Activated naive CD4-positive, alpha-beta T cell treated with Interleukin-2 at 50 U/mL for 16 hours (primary cell): ENCODE data around the gene CLDN4.
"Not testable (repeated sequence)": the region's sequence is repeated elsewhere in the genome, so short reads cannot be mapped to it uniquely, and the experiment has no call there.

Experiments
- DNase-seq: peaks from one replicate; pipeline ENCODE4 v3.0.0-alpha.2; 2020

The CLDN4 gene, protein sequence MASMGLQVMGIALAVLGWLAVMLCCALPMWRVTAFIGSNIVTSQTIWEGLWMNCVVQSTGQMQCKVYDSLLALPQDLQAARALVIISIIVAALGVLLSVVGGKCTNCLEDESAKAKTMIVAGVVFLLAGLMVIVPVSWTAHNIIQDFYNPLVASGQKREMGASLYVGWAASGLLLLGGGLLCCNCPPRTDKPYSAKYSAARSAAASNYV

DNA sequence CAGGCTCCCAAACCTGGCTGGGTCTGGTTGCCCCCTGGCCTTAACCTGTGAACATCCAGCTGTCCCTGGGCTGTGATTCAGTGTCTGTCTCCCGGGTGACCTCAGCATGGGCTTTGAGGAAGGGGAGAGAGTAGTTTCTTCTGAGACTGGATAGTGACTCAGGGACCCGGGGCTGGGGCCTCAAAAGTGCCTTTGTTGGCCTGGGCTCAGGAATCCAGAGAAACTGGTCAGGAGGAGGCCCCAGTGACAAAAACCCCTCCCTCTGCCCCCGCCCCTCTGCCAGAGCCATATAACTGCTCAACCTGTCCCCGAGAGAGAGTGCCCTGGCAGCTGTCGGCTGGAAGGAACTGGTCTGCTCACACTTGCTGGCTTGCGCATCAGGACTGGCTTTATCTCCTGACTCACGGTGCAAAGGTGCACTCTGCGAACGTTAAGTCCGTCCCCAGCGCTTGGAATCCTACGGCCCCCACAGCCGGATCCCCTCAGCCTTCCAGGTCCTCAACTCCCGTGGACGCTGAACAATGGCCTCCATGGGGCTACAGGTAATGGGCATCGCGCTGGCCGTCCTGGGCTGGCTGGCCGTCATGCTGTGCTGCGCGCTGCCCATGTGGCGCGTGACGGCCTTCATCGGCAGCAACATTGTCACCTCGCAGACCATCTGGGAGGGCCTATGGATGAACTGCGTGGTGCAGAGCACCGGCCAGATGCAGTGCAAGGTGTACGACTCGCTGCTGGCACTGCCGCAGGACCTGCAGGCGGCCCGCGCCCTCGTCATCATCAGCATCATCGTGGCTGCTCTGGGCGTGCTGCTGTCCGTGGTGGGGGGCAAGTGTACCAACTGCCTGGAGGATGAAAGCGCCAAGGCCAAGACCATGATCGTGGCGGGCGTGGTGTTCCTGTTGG is at the start of gene CLDN4:
Gene CLDN4 (plus strand): TSS at position 316 of the 903 bp plus-strand sequence. CDS start 206 bp downstream, at position 522.
- no peak for DNase-seq

- DNase-seq: no peak
Measured at GRCh38 chr7:73786588-73786987, 44.2 kb upstream of the CLDN4 start.

GRCh38 chr7:73787786-73788048 is 43.1 kb upstream of the CLDN4 start:
- DNase-seq: not testable (repeated sequence)

- DNase-seq: no peak
Measured at GRCh38 chr7:73789051-73789450, 41.7 kb upstream of the CLDN4 start.

- not testable (repeated sequence) for DNase-seq
Measured at GRCh38 chr7:73791170-73791690, 39.6 kb upstream of the CLDN4 start.

- not testable (repeated sequence) for DNase-seq
Measured at GRCh38 chr7:73795188-73795587, 35.6 kb upstream of the CLDN4 start.

DNA sequence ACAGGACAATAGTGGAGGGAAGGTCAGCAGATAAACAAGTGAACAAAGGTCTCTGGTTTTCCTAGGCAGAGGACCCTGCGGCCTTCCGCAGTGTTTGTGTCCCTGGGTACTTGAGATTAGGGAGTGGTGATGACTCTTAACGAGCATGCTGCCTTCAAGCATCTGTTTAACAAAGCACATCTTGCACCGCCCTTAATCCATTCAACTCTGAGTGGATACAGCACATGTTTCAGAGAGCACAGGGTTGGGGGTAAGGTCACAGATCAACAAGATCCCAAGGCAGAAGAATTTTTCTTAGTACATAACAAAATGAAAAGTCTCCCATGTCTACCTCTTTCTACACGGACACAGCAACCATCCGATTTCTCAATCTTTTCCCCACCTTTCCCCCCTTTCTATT is 34.1 kb upstream of the CLDN4 start:
- not testable (repeated sequence) for DNase-seq

GRCh38 chr7:73797176-73797575 is 33.6 kb upstream of the CLDN4 start:
- not testable (repeated sequence) for DNase-seq

DNA sequence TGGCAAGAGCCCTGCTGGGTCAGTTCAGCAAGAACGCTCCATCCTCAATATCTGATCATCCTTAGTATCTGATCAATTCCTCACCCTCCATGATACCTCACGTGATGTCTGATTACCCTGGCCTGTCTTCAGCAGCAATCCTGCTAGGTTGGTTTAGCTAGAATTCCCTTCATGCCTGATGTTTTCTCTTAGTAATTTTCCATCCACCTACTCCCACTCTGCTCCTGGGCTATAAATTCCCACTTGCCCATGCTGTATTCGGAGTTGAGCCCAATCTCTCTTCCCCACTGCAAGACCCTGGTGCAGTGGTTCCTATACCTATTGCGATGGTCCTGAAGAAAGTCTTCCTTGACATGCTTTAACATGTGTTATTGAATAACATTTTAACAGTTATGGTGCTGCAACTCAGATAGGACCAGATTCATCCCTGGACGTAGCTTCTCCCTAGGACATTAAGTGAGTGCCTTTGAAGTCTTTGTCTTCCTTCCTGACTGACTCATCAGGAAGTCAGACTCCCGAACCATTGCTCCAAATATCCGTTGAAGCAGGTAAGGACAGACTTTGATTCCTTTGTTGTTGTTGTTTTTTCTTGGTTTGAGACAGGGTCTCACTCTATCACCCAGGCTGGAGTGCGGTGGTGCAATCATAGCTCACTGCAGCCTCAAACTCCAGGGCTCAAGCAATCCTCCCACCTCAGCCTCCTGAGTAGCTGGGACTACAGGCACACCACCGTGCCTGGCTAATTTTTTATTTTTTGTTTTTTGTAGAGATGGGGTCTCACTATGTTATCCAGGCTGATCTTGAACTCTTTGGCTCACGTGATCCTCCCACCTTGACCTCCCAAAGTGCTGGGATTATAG is 31.3 kb upstream of the CLDN4 start:
- DNase-seq: no peak

GRCh38 chr7:73801577-73801976 is 29.2 kb upstream of the CLDN4 start:
- no peak for DNase-seq

GRCh38 chr7:73802459-73802858 is 28.3 kb upstream of the CLDN4 start:
- DNase-seq: no peak

- DNase-seq: no peak
Measured at GRCh38 chr7:73809467-73809951, 21.3 kb upstream of the CLDN4 start.

GRCh38 chr7:73810998-73811360 is 19.8 kb upstream of the CLDN4 start:
- DNase-seq: no peak

DNA sequence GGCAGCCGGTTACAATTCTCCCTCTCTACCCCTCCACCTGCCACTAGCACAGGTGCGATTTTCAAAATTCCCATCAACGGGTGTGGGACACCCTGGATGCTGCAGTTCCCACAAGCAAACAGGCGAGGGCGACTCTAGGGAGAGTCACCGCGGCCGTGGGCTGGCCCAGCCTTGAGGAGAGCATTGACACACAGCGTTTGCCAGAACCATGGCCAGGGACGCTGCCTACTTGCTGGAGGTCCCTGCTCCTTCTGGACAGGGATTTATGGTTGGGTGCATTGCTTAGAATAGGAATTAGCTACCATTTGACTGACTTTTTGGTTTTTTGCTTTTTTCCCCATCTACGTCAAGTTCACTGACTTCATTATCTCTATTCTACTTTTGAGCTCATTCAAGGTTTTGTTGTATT is 19.0 kb upstream of the CLDN4 start:
- peak; percentile 58 for DNase-seq

- DNase-seq: no peak
Measured at GRCh38 chr7:73812996-73813395, 17.8 kb upstream of the CLDN4 start.

- DNase-seq: no peak
Measured at GRCh38 chr7:73815436-73815835, 15.4 kb upstream of the CLDN4 start.

DNA sequence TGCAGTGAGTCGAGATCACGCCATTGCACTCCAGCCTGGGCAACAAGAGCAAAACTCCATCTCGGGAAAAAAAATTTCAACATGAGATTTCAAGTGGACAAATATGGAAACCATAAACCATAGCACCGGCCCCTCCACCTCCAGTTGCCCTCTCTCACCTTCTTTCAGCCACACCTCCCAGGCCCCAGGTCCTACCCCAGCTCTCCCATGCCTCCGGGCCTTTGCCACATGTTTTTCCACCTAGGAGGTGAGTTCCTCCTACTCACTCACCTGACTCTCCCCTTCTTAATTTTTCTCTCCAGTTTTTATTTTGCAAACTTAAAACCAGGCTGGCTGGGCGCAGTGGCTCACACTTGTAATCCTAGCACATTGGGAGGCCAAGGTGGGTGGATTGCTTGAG is 13.7 kb upstream of the CLDN4 start:
- DNase-seq: no peak

DNA sequence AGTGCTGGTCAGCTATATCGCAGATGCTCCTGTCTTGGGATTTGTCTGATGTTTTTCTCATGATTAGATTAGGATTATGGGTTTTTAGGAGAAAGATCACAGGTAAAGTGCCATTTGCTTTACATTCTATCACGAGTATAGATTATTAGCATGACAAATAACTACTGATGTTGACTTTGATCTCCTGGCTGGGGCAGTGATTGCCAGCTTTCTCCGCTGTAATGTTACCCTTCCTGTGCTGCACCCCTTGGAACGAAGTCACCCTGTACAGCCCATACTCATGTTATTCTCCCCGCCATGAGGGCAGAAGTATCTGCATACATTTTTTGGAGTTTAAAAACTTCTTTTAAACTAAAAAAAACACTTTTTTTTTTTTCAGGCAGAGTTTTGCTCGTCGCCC is 10.8 kb upstream of the CLDN4 start:
- no peak for DNase-seq

GRCh38 chr7:73821597-73822285 is 9.1 kb upstream of the CLDN4 start:
- not testable (repeated sequence) for DNase-seq

- no peak for DNase-seq
Measured at GRCh38 chr7:73822319-73823173, 8.2 kb upstream of the CLDN4 start.

GRCh38 chr7:73823257-73823656 is 7.5 kb upstream of the CLDN4 start:
- no peak for DNase-seq
